HL-60 (cell line): ENCODE measurements around the gene C12orf56.

Source experiments
- GABPA ChIP-seq: IDR thresholded peaks from 2 replicates; pipeline ENCODE4 v1.6.1; 2012; ENCODE audit warnings: low read depth
- POLR2AphosphoS5 ChIP-seq: IDR thresholded peaks from 2 replicates; pipeline ENCODE4 v1.6.1; 2012; ENCODE audit warnings: low read depth
- SPI1 ChIP-seq: IDR thresholded peaks from 2 replicates; pipeline ENCODE4 v1.6.1; 2012; ENCODE audit warnings: low read depth, mild to moderate bottlenecking, borderline replicate concordance
- TF ChIP-seq, protein P1 (sequence below): IDR thresholded peaks from one replicate; pipeline ENCODE4 v1.5.1; 2011; ENCODE audit warnings: low read length, control low read depth, inconsistent platforms; ENCODE audit not compliant: insufficient read depth
- TF ChIP-seq, protein P2 (sequence below): IDR thresholded peaks from 2 replicates; pipeline ENCODE4 v1.6.1; 2012; ENCODE audit warnings: low read depth; ENCODE audit not compliant: insufficient replicate concordance

DNA sequence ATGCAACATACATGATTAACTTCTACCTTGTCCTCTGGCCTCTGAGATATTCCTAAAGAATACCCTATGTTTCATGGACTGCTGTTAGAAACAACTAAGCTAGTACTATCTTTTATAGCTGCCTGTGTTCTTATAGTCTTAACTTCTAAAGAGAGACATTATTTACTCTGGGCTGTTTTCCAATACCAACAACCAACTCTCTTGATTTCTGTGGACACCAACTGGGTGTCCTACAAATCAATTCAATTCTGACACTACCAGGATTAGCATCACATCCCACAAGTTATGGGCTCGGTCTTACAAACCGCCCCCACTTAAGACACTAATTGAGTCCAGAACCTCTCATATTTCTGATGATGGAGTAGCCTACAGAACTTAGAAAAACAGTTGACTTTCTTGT lies 21.9 kb upstream of the C12orf56 start:
- TF ChIP-seq, protein P1, sequence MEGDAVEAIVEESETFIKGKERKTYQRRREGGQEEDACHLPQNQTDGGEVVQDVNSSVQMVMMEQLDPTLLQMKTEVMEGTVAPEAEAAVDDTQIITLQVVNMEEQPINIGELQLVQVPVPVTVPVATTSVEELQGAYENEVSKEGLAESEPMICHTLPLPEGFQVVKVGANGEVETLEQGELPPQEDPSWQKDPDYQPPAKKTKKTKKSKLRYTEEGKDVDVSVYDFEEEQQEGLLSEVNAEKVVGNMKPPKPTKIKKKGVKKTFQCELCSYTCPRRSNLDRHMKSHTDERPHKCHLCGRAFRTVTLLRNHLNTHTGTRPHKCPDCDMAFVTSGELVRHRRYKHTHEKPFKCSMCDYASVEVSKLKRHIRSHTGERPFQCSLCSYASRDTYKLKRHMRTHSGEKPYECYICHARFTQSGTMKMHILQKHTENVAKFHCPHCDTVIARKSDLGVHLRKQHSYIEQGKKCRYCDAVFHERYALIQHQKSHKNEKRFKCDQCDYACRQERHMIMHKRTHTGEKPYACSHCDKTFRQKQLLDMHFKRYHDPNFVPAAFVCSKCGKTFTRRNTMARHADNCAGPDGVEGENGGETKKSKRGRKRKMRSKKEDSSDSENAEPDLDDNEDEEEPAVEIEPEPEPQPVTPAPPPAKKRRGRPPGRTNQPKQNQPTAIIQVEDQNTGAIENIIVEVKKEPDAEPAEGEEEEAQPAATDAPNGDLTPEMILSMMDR = no peak
- TF ChIP-seq POLR2AphosphoS5 (no peak), GABPA (no peak), SPI1 (no peak)
- TF ChIP-seq, protein P2, sequence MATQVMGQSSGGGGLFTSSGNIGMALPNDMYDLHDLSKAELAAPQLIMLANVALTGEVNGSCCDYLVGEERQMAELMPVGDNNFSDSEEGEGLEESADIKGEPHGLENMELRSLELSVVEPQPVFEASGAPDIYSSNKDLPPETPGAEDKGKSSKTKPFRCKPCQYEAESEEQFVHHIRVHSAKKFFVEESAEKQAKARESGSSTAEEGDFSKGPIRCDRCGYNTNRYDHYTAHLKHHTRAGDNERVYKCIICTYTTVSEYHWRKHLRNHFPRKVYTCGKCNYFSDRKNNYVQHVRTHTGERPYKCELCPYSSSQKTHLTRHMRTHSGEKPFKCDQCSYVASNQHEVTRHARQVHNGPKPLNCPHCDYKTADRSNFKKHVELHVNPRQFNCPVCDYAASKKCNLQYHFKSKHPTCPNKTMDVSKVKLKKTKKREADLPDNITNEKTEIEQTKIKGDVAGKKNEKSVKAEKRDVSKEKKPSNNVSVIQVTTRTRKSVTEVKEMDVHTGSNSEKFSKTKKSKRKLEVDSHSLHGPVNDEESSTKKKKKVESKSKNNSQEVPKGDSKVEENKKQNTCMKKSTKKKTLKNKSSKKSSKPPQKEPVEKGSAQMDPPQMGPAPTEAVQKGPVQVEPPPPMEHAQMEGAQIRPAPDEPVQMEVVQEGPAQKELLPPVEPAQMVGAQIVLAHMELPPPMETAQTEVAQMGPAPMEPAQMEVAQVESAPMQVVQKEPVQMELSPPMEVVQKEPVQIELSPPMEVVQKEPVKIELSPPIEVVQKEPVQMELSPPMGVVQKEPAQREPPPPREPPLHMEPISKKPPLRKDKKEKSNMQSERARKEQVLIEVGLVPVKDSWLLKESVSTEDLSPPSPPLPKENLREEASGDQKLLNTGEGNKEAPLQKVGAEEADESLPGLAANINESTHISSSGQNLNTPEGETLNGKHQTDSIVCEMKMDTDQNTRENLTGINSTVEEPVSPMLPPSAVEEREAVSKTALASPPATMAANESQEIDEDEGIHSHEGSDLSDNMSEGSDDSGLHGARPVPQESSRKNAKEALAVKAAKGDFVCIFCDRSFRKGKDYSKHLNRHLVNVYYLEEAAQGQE = no peak
